Skeletal muscle satellite cell (primary cell): ENCODE data around the gene ANTXR2.

ENCODE experiments used
- H3K27me3 ChIP-seq: 2 replicates; pipeline ENCODE4 v1.7.0; 2013; ENCODE audit warnings: low read length; ENCODE audit not compliant: control insufficient read depth, insufficient read depth
- H3K36me3 ChIP-seq: 2 replicates; pipeline ENCODE4 v1.7.0; 2013; ENCODE audit warnings: mild to moderate bottlenecking, control low read depth, low read length; ENCODE audit not compliant: insufficient read depth
- H3K4me1 ChIP-seq: 2 replicates; pipeline ENCODE4 v1.7.0; 2013; ENCODE audit warnings: low read length; ENCODE audit not compliant: control insufficient read depth, insufficient read depth
- H3K4me2 ChIP-seq: 2 replicates; pipeline ENCODE4 v1.7.0; 2013; ENCODE audit warnings: mild to moderate bottlenecking, low read length
- H3K4me3 ChIP-seq: 2 replicates; pipeline ENCODE4 v1.7.0; 2013; ENCODE audit warnings: low read length
- H3K9ac ChIP-seq: 2 replicates; pipeline ENCODE4 v1.7.0; 2013; ENCODE audit warnings: mild to moderate bottlenecking, low read depth, low read length, moderate library complexity
- H3K9me3 ChIP-seq: replicated peaks from 2 replicates; pipeline ENCODE4 v1.7.0; 2013; ENCODE audit warnings: mild to moderate bottlenecking, control low read depth, low read length

Gene ANTXR2

DNA sequence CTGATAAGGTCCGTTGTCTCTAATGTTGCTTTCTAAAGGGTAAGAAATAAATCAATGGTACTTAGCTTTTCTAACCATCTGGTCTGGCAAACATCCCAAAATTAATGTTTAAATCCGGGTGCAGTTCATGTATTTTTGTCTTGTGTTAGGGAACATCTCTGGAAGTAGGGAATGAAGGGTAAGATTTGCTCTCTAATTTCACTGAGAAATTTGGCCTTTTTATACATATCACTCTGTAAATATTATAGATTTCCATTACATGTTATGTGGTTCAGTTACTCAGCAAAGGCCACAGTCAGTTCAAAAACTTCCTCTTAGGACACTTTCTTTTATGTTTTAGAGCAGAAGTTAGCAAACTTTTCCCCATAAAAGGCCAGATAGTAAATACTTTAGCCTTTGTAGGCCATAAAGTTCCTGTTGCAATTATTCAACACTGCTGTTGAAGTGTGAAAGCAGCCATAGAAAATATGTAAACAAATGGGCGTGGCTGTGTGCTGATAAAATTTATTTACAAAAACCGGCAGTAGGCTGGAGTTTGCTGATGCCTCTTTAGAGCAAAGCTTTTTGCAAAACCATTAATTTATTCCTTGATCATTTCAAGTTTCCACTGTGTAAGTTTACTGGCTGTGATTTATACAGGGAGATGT lies 218.1 kb downstream of the ANTXR2 start:
- Histone ChIP-seq H3K27me3 (no peaks in the 10 kb centered on the region), H3K36me3 (no peaks in the 10 kb centered on the region), H3K4me2 (no peak overlapping the region), H3K9me3 (no peaks in the 10 kb centered on the region), H3K4me3 (no peak overlapping the region), H3K4me1 (peaks cover 4% of the 10 kb centered on the region), H3K9ac (no peak overlapping the region)

GRCh38 chr4:79852305-79852730 lies 220.7 kb downstream of the ANTXR2 start:
- Histone ChIP-seq H3K4me2 (peak overlapping the region; percentile 50), H3K9ac (no peak overlapping the region), H3K4me1 (peaks cover 4% of the 10 kb centered on the region), H3K9me3 (no peaks in the 10 kb centered on the region), H3K27me3 (no peaks in the 10 kb centered on the region), H3K36me3 (no peaks in the 10 kb centered on the region), H3K4me3 (no peak overlapping the region)

DNA sequence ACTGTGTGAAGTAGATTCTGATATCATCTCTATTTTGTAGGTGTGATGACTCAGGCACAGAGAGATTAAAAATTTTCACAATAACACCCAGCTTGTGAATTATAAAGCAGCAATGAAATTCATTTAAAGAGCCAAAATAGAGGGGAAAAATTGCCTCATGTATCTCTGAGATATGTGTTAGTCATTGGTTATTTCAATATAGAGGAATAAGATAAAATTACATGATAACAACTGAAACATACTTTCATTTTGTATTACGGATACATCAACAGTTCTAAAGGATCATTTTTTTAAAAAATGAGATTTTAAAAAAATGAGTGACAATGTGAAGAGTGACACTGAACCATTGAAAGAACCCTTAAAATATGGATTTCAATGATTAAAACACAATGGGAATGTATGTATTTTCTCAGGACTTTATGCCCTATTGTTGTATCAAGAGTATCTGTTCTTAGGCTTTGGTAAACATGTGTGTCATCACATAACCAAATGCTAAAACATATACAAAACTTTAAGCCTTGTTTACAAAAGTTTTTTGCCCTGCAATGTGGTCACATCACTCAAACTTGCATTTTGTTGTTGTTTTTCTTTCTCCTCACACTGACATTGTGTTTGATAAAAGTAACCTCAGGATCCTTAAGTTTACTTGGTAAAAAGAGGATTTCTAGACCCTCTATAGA lies 221.3 kb downstream of the ANTXR2 start:
- no peak overlapping the region for H3K4me3 ChIP-seq
- no peaks in the 10 kb centered on the region for H3K27me3 ChIP-seq
- no peaks in the 10 kb centered on the region for H3K9me3 ChIP-seq
- peaks cover 4% of the 10 kb centered on the region for H3K4me1 ChIP-seq
- no peak overlapping the region for H3K9ac ChIP-seq
- H3K36me3 ChIP-seq, result no peaks in the 10 kb centered on the region
- H3K4me2 ChIP-seq, result peak overlapping the region; percentile 50
